Mesenchymal stem cell (in vitro differentiated cells and primary cell): ENCODE data around the gene ST3GAL4.
A peak's percentile ranks its signal among the peaks of the same experiment; 100 is the strongest.

ENCODE experiments used
- DNase-seq: peaks from one replicate; pipeline ENCODE4 v3.0.0-alpha.2; 2013
- H2AFZ ChIP-seq: one replicate; pipeline ENCODE4 v1.6.1; 2013; ENCODE audit warnings: low read depth, mild to moderate bottlenecking, control low read depth, inconsistent platforms, low read length, moderate library complexity
- H2AK5ac ChIP-seq: 2 replicates; pipeline ENCODE4 v1.6.1; 2013; ENCODE audit warnings: low read length, moderate library complexity, mild to moderate bottlenecking, inconsistent platforms; ENCODE audit not compliant: severe bottlenecking
- H2BK120ac ChIP-seq: one replicate; pipeline ENCODE4 v1.6.1; 2013; ENCODE audit warnings: low read depth, mild to moderate bottlenecking, inconsistent platforms, low read length, moderate library complexity
- H2BK12ac ChIP-seq, 2 experiments: one replicate each; pipeline ENCODE4 v1.6.1; 2013; ENCODE audit warnings: inconsistent platforms in 2 of 2, low read length in 2 of 2, mild to moderate bottlenecking in 2 of 2, moderate library complexity in 2 of 2, control low read depth in 1 of 2
- H2BK15ac ChIP-seq: one replicate; pipeline ENCODE4 v1.6.1; 2013; ENCODE audit warnings: mild to moderate bottlenecking, low read depth, inconsistent platforms; ENCODE audit not compliant: poor library complexity, severe bottlenecking
- H2BK5ac ChIP-seq: 2 replicates; pipeline ENCODE4 v1.6.1; 2013; ENCODE audit warnings: low read depth, mild to moderate bottlenecking, low read length, control low read depth, inconsistent platforms; ENCODE audit not compliant: poor library complexity, severe bottlenecking
- H3K14ac ChIP-seq, 2 experiments: one replicate each; pipeline ENCODE4 v1.6.1; 2013; ENCODE audit warnings: inconsistent platforms in 2 of 2, low read length in 2 of 2, control low read depth in 1 of 2, mild to moderate bottlenecking in 1 of 2, moderate library complexity in 1 of 2
- H3K18ac ChIP-seq, 2 experiments: one replicate each; pipeline ENCODE4 v1.6.1; 2013; ENCODE audit warnings: inconsistent platforms in 2 of 2, low read length in 2 of 2, control low read depth in 1 of 2, low read depth in 1 of 2, mild to moderate bottlenecking in 1 of 2
- H3K23ac ChIP-seq, 2 experiments: one replicate each; pipeline ENCODE4 v1.6.1; 2013; ENCODE audit warnings: inconsistent platforms in 2 of 2, low read length in 2 of 2, mild to moderate bottlenecking in 2 of 2, moderate library complexity in 2 of 2, control low read depth in 1 of 2
- H3K27ac ChIP-seq: 2 replicates; pipeline ENCODE4 v1.5.1; 2013; ENCODE audit warnings: mild to moderate bottlenecking, moderate library complexity, low read length, control low read depth, inconsistent platforms; ENCODE audit not compliant: poor library complexity, severe bottlenecking
- H3K27me3 ChIP-seq, 2 experiments: 2 replicates each; pipeline versions ENCODE4 v1.6.1 to v1.7.0; 2013; ENCODE audit warnings: low read length in 2 of 2, mild to moderate bottlenecking in 2 of 2, moderate library complexity in 2 of 2, control low read depth in 1 of 2, inconsistent platforms in 1 of 2; ENCODE audit not compliant: control insufficient read depth in 1 of 2, insufficient read depth in 1 of 2
- H3K36me3 ChIP-seq, 2 experiments: 2 replicates each; pipeline versions ENCODE4 v1.6.1 to v1.7.0; 2013; ENCODE audit warnings: low read length in 2 of 2, control low read depth in 1 of 2, inconsistent platforms in 1 of 2, low read depth in 1 of 2, mild to moderate bottlenecking in 1 of 2; ENCODE audit not compliant: insufficient read depth in 2 of 2, control insufficient read depth in 1 of 2
- H3K4ac ChIP-seq, 2 experiments: one replicate each; pipeline ENCODE4 v1.6.1; 2013; ENCODE audit warnings: inconsistent platforms in 2 of 2, low read length in 2 of 2, mild to moderate bottlenecking in 2 of 2, moderate library complexity in 2 of 2, control low read depth in 1 of 2, low read depth in 1 of 2
- H3K4me1 ChIP-seq: 2 replicates; pipeline ENCODE4 v1.6.1; 2013; ENCODE audit warnings: low read depth, low read length, control low read depth; ENCODE audit not compliant: control insufficient read depth, insufficient read depth
- H3K4me2 ChIP-seq: 2 replicates; pipeline ENCODE4 v1.6.1; 2013; ENCODE audit warnings: low read length, mild to moderate bottlenecking, inconsistent platforms; ENCODE audit not compliant: poor library complexity, severe bottlenecking
- H3K4me3 ChIP-seq, 2 experiments: 2 replicates each; pipeline versions ENCODE4 v1.5.1 to v1.7.0; 2013; ENCODE audit warnings: low read length in 2 of 2, mild to moderate bottlenecking in 2 of 2, control low read depth in 1 of 2, low read depth in 1 of 2; ENCODE audit not compliant: insufficient read depth in 1 of 2
- H3K79me1 ChIP-seq: replicated peaks from 2 replicates; pipeline ENCODE4 v1.6.1; 2013; ENCODE audit warnings: mild to moderate bottlenecking, control low read depth, low read length, inconsistent platforms; ENCODE audit not compliant: poor library complexity, severe bottlenecking
- H3K9ac ChIP-seq: 2 replicates; pipeline ENCODE4 v1.7.0; 2013; ENCODE audit warnings: mild to moderate bottlenecking, low read length, moderate library complexity
- H3K9me3 ChIP-seq: 2 replicates; pipeline ENCODE4 v1.7.0; 2013; ENCODE audit warnings: mild to moderate bottlenecking, low read length; ENCODE audit not compliant: control insufficient read depth
- H4K8ac ChIP-seq: one replicate; pipeline ENCODE4 v1.6.1; 2013; ENCODE audit warnings: inconsistent platforms, mild to moderate bottlenecking, low read length, moderate library complexity
- H4K91ac ChIP-seq: one replicate; pipeline ENCODE4 v1.6.1; 2013; ENCODE audit warnings: mild to moderate bottlenecking, low read length, inconsistent platforms
- WGBS: methylation state at CpG from one replicate; pipeline ENCODE4 v1.1.7; 2013; ENCODE audit warnings: mixed read lengths; 5-methylcytosine and 5-hydroxymethylcytosine counted together

ST3GAL4 gene

DNA sequence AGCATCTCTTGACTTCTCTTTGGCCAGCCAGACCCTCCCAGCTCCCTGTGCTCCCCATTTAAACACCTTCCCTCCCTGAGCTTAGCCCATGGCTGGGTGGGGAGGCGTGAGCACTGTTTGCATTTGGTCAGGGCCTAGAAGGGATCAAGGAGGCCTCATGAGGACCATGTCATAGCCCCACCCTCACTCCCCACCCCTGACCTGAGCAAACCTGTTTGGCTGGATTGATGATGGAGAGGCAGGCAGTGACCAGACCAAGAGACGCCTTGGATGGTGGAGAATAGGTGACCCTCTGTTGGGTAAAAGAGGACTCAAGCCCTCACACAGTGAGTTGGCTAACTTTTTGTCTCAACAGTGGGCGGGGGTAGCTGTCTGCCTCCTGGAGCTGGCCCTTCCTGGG, 49.9 kb downstream of the ST3GAL4 start:
- Histone ChIP-seq H2AFZ (no peak overlapping the region), H3K4me2 (no peak overlapping the region), H4K91ac (no peak overlapping the region), H3K27me3 (no peaks in the 10 kb centered on the region), H3K23ac (no peak overlapping the region), H3K14ac (no peak overlapping the region), H4K8ac (no peak overlapping the region), H3K9me3 (no peaks in the 10 kb centered on the region), H2AK5ac (no peak overlapping the region), H3K4ac (no peak overlapping the region), H2BK12ac (no peak overlapping the region), H2BK120ac (no peak overlapping the region), H3K27ac (no peak overlapping the region), H3K4me1 (peaks cover 6% of the 10 kb centered on the region), H3K18ac (no peak overlapping the region), H3K9ac (no peak overlapping the region), H2BK15ac (no peak overlapping the region), H2BK5ac (no peak overlapping the region), H3K4me3 (no peak overlapping the region), H3K36me3 (peaks cover 29 to 49% of the 10 kb centered on the region in 2 experiments), H3K79me1 (peaks cover 4% of the 10 kb centered on the region)
- 95% methylated on average over 2 of the region's 3 CpGs for WGBS
- no peak for DNase-seq

DNA sequence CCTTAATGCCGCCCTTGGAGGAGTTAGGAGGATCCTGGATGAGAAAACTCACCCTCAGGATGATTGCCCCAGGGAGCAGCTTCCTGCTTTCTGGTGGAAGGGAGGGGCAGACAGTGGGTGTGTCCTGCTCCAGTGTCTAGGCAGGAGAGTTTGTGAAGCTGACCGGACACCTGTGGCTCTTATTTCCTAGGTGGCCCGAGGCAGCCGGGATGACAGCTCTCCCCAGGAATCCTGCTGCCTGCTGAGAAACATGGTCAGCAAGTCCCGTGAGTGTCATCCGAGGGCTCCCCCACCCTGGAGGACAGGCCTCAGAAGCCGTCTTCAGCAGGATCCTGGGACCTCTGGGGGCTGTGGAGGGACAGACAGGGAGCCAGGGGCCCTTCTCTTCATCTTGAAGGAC, 50.4 kb downstream of the ST3GAL4 start:
- Histone ChIP-seq H3K4me2 (no peak overlapping the region), H3K9me3 (no peaks in the 10 kb centered on the region), H2BK12ac (no peak overlapping the region), H3K27me3 (no peaks in the 10 kb centered on the region), H2BK120ac (no peak overlapping the region), H2BK15ac (peak overlapping the region; percentile 48), H3K4me3 (no peak overlapping the region), H2BK5ac (no peak overlapping the region), H4K8ac (no peak overlapping the region), H3K4ac (no peak overlapping the region), H4K91ac (no peak overlapping the region), H3K27ac (no peak overlapping the region), H3K79me1 (peaks cover 4% of the 10 kb centered on the region), H2AK5ac (no peak overlapping the region), H3K18ac (no peak overlapping the region), H3K23ac (no peak overlapping the region), H3K9ac (no peak overlapping the region), H3K4me1 (peaks cover 6% of the 10 kb centered on the region), H3K14ac (no peak overlapping the region), H2AFZ (no peak overlapping the region), H3K36me3 (peaks cover 29 to 52% of the 10 kb centered on the region in 2 experiments)
- 89% methylated on average over 7 of the region's 7 CpGs for WGBS
- DNase-seq = no peak

DNA sequence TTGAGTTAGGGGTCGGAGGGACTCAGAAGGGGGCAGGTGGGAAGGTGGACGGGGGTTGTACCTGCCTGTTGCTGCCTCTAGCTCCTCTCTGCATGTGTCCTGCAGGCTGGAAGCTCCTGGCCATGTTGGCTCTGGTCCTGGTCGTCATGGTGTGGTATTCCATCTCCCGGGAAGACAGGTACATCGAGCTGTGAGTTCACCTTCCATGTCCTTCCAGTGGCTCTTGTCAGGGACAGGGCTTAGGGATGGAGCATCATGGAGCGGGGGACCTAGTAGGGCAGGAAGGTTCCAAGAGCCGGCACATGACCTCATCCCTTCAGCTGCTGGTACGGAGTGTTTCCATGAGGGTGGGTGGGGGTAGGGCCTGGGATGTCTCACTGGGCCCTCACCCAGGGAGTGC, 50.9 kb downstream of the ST3GAL4 start:
- H3K79me1 ChIP-seq = peaks cover 4% of the 10 kb centered on the region
- H3K9me3 ChIP-seq = no peaks in the 10 kb centered on the region
- no peak overlapping the region for H3K4ac ChIP-seq
- peaks cover 6% of the 10 kb centered on the region for H3K4me1 ChIP-seq
- H3K36me3 ChIP-seq = peaks cover 29 to 52% of the 10 kb centered on the region in 2 experiments
- H3K23ac ChIP-seq = no peak overlapping the region
- 94% methylated on average over 8 of the region's 8 CpGs for WGBS
- no peak overlapping the region for H2BK15ac ChIP-seq
- H4K8ac ChIP-seq = no peak overlapping the region
- H2AFZ ChIP-seq = no peak overlapping the region
- H3K4me3 ChIP-seq = no peak overlapping the region
- H3K27me3 ChIP-seq = no peaks in the 10 kb centered on the region
- no peak overlapping the region for H2BK120ac ChIP-seq
- no peak overlapping the region for H3K18ac ChIP-seq
- no peak overlapping the region for H3K4me2 ChIP-seq
- H4K91ac ChIP-seq = no peak overlapping the region
- no peak overlapping the region for H2BK12ac ChIP-seq
- H3K14ac ChIP-seq = no peak overlapping the region
- no peak overlapping the region for H2BK5ac ChIP-seq
- no peak overlapping the region for H3K27ac ChIP-seq
- no peak overlapping the region for H3K9ac ChIP-seq
- DNase-seq = no peak
- H2AK5ac ChIP-seq = no peak overlapping the region

DNA sequence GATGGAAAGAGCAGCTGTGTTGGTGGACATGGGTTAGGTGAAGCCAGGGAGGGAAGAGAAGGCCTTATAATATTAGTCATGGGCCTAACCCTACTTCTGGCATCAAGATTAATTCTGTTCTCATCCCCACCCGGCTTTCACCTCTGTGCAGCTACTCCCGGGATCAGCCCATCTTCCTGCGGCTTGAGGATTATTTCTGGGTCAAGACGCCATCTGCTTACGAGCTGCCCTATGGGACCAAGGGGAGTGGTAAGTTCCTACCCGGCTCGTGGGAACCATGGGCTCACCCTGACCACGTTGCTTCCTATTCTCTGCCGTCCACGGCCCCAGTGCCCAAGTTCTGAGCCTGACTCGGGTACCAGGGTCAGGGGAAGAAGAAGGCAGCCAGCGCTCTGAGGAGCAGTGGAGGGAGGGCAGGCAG, 51.6 kb downstream of the ST3GAL4 start:
- Histone ChIP-seq H2AK5ac (no peak overlapping the region), H3K18ac (no peak overlapping the region), H2AFZ (no peak overlapping the region), H3K9ac (no peak overlapping the region), H4K91ac (no peak overlapping the region), H2BK15ac (no peak overlapping the region), H4K8ac (no peak overlapping the region), H2BK5ac (no peak overlapping the region), H3K9me3 (no peaks in the 10 kb centered on the region), H3K4me2 (no peak overlapping the region), H3K27ac (no peak overlapping the region), H2BK120ac (no peak overlapping the region), H3K4ac (no peak overlapping the region), H3K4me1 (peaks cover 6% of the 10 kb centered on the region), H3K4me3 (no peak overlapping the region), H3K14ac (no peak overlapping the region), H3K36me3 (peaks cover 29 to 52% of the 10 kb centered on the region in 2 experiments), H3K79me1 (peaks cover 4% of the 10 kb centered on the region), H3K27me3 (no peaks in the 10 kb centered on the region), H3K23ac (no peak overlapping the region), H2BK12ac (no peak overlapping the region)
- no peak for DNase-seq
- WGBS = 98% methylated on average over 12 of the region's 12 CpGs
